OCI-LY7 (cell line): ENCODE data around the gene IL4.

Experiments used
- EZH2phosphoT487 ChIP-seq: fragments of 200-600 bp; sonication (generic); IDR thresholded peaks from 2 replicates; pipeline ENCODE4 v1.6.1; 2018; ENCODE audit warnings: low read depth, borderline replicate concordance, mild to moderate bottlenecking, mixed run types, antibody characterized with exemption, low read length, moderate library complexity, mixed read lengths
- TF ChIP-seq, protein P1 (sequence below): fragments of 200-600 bp; sonication (generic); conservative IDR thresholded peaks from 2 replicates; pipeline ENCODE4 v1.5.1; 2014; ENCODE audit warnings: mild to moderate bottlenecking, antibody characterized with exemption, low read length, moderate library complexity, mixed read lengths

DNA sequence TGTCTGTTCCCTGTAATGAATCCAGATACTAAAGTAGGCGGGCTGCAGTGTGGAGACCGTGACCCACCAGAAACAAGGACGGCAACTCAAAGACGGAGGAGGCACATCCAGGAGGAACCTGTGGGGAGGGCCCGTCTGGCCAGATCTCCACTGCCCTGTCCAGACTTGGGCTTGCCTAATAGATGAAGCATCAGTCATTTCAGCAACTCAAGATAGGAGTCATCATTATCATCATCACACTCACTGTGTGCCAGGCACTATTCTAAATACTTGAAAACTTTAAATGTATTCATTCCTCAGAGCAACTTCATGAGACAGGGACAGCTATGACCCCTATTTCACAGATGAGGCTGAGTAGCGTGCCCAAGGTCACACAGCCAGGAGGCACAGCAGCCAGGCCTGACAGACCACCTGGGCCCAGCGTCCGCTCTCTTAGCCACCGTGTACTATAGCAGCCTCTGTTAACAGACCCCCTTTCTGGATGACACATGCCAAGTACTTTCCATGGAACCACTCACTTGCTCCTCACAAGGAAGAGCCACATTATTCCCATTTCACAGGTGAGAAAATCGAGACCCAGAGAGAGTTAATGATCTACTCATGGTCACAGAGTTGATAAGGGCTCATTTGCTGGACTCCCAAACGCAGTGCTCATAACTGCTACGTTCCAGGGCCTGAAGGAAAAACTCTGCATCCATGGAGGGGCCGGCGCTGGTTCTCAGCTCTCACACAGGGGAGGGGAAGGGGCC, 4.9 kb upstream of the IL4 start:
- TF ChIP-seq, protein P1, sequence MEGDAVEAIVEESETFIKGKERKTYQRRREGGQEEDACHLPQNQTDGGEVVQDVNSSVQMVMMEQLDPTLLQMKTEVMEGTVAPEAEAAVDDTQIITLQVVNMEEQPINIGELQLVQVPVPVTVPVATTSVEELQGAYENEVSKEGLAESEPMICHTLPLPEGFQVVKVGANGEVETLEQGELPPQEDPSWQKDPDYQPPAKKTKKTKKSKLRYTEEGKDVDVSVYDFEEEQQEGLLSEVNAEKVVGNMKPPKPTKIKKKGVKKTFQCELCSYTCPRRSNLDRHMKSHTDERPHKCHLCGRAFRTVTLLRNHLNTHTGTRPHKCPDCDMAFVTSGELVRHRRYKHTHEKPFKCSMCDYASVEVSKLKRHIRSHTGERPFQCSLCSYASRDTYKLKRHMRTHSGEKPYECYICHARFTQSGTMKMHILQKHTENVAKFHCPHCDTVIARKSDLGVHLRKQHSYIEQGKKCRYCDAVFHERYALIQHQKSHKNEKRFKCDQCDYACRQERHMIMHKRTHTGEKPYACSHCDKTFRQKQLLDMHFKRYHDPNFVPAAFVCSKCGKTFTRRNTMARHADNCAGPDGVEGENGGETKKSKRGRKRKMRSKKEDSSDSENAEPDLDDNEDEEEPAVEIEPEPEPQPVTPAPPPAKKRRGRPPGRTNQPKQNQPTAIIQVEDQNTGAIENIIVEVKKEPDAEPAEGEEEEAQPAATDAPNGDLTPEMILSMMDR, result no peak
- TF ChIP-seq EZH2phosphoT487, result no peak
